HepG2 (cell line): ENCODE results near the gene ECSIT. TPM values are rescaled to one million over a fixed set of nuclear protein-coding genes. Genes with fewer than 3 reads are reported as not detected.

Experiments used
- CEBPG ChIP-seq: IDR thresholded peaks from 2 replicates; pipeline ENCODE4 v1.6.1; 2016
- CENPX ChIP-seq: sonication (generic); formaldehyde crosslinking; IDR thresholded peaks from 2 replicates; pipeline ENCODE4 v1.9.0; 2021; ENCODE audit warnings: mild to moderate bottlenecking, missing genetic modification reagents, moderate library complexity
- CHCHD3 ChIP-seq: sonication (generic); formaldehyde crosslinking; IDR thresholded peaks from 2 replicates; pipeline ENCODE4 v1.8.0; 2022; ENCODE audit warnings: mild to moderate bottlenecking, missing genetic modification reagents, moderate library complexity
- FOXK2 ChIP-seq: fragments of 450-650 bp; IDR thresholded peaks from 2 replicates; pipeline ENCODE4 v1.6.1; 2016
- HDAC1 ChIP-seq: sonication (generic); formaldehyde crosslinking; IDR thresholded peaks from 2 replicates; pipeline ENCODE4 v1.5.1; 2020; ENCODE audit warnings: mild to moderate bottlenecking, missing genetic modification reagents
- JARID2 ChIP-seq: sonication (generic); formaldehyde crosslinking; IDR thresholded peaks from 2 replicates; pipeline ENCODE4 v1.8.1; 2023; ENCODE audit warnings: missing genetic modification reagents, inconsistent platforms; ENCODE audit not compliant: insufficient replicate concordance
- NRL ChIP-seq: sonication (generic); formaldehyde crosslinking; IDR thresholded peaks from 2 replicates; pipeline ENCODE4 v1.5.0; 2020; ENCODE audit warnings: missing genetic modification reagents, mild to moderate bottlenecking, moderate library complexity, borderline replicate concordance
- PAF1 ChIP-seq: IDR thresholded peaks from 2 replicates; pipeline ENCODE4 v1.6.1; 2016; ENCODE audit warnings: missing genetic modification reagents, missing compliant biosample characterization
- PHF21A ChIP-seq: sonication (generic); formaldehyde crosslinking; IDR thresholded peaks from 2 replicates; pipeline ENCODE4 v1.5.0; 2020; ENCODE audit warnings: mild to moderate bottlenecking, missing genetic modification reagents
- RFX1 ChIP-seq: fragments of 450-650 bp; IDR thresholded peaks from 2 replicates; pipeline ENCODE4 v1.6.1; 2017
- SAP130 ChIP-seq: IDR thresholded peaks from 2 replicates; pipeline ENCODE4 v1.6.1; 2016; ENCODE audit warnings: low read depth
- SIN3A ChIP-seq: IDR thresholded peaks from 2 replicates; pipeline ENCODE4 v1.6.1; 2011; ENCODE audit warnings: low read depth, mild to moderate bottlenecking, control low read depth, low read length, borderline replicate concordance
- WIZ ChIP-seq: sonication (generic); formaldehyde crosslinking; IDR thresholded peaks from 2 replicates; pipeline ENCODE4 v1.5.1; 2020; ENCODE audit warnings: mild to moderate bottlenecking, missing genetic modification reagents
- ZFP37 ChIP-seq: sonication (generic); formaldehyde crosslinking; IDR thresholded peaks from 2 replicates; pipeline ENCODE4 v1.4.0; 2020; ENCODE audit warnings: missing genetic modification reagents, borderline replicate concordance
- ZNF543 ChIP-seq: sonication (generic); formaldehyde crosslinking; IDR thresholded peaks from 2 replicates; pipeline ENCODE4 v1.4.0; 2020; ENCODE audit warnings: mild to moderate bottlenecking, missing genetic modification reagents
- ZNF703 ChIP-seq: sonication (generic); formaldehyde crosslinking; IDR thresholded peaks from 2 replicates; pipeline ENCODE4 v1.5.1; 2020; ENCODE audit warnings: missing genetic modification reagents, mild to moderate bottlenecking, moderate library complexity, borderline replicate concordance
- ZNF780A ChIP-seq: sonication (generic); formaldehyde crosslinking; IDR thresholded peaks from 2 replicates; pipeline ENCODE4 v1.8.0; 2022; ENCODE audit warnings: mild to moderate bottlenecking, missing genetic modification reagents, moderate library complexity
- polyA plus RNA-seq, 8 experiments: library from polyadenylated mRNA; depleted of rRNA in 3 of 8; stranded (reverse) in 7 of 8; unstranded in 1 of 8; fragments of >200 nt; fragmentation: Illumina TruSeq in 4 of 8; extraction: Trizol in 4 of 8; gene quantifications; 2 replicates each; pipeline versions ENCODE4 v1.2.1 to v1.2.3, GENCODE V29; 2011 to 2016; ENCODE audit warnings: low read depth in 4 of 8, missing spikeins in 1 of 8, mixed read lengths in 1 of 8; ENCODE audit not compliant: insufficient read depth in 1 of 8
- total RNA-seq, 5 experiments: library from RNA; depleted of rRNA; stranded (reverse); fragments of >200 nt; fragmentation: Illumina TruSeq; extraction: Trizol; gene quantifications; 2 replicates each; pipeline ENCODE4 v1.2.3, GENCODE V29; 2016; ENCODE audit warnings: low read depth in 1 of 5
- TF ChIP-seq, protein P1 (sequence below): sonication (generic); formaldehyde crosslinking; IDR thresholded peaks from 2 replicates; pipeline ENCODE4 v1.9.0; 2021; ENCODE audit warnings: missing genetic modification reagents, borderline replicate concordance
- TF ChIP-seq, protein P2 (sequence below): conservative IDR thresholded peaks from 2 replicates; pipeline ENCODE4 v1.6.1; 2018; ENCODE audit warnings: missing genetic modification reagents
- TF ChIP-seq, protein P3 (sequence below): sonication (generic); formaldehyde crosslinking; IDR thresholded peaks from 2 replicates; pipeline ENCODE4 v1.8.1; 2022; ENCODE audit warnings: mild to moderate bottlenecking, missing genetic modification reagents
- TF ChIP-seq, protein P4 (sequence below): sonication (generic); formaldehyde crosslinking; IDR thresholded peaks from 2 replicates; pipeline ENCODE4 v1.8.0; 2022; ENCODE audit warnings: missing genetic modification reagents, low read depth, mild to moderate bottlenecking, borderline replicate concordance

ECSIT gene
- total and polyA plus RNA-seq, 2 of the 13 experiments (the other 11 are each of a cell fraction or from before 2014, with no cell fraction given) = 36.4 to 62.3 TPM

DNA sequence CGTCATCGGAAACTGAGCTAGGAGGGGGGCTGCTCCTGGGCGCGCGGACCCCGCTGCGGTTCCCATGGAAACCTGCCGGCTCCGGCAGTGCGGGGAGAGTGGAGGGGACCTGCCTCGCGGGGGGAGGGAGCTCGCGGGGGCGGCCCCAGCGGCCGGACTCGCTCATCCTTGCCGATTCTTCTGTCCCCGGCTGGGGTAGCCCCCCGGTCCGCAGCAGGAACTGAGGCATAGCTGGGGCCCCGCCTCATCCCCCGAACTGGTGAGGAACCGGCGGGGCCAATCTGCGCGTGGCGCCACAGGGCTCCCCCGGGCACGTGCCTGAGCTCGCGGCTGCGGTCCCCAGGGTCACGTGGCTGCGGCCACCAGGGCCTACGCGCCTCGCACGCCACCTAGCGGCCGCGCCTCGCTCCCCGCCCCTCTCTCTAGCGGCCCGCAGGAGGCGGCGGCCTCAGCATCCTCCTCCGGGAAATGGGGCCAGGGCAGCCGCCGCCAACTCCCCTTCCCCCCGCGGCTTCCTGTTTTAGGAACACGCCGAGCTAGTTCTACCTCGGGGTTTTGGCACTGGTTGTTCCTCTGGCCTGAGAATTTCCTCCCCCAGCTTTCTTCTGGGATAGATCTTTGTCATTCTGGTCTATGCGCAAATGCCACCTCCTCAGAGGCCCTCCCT is 46.4 kb downstream of the ECSIT start (continued):
- TF ChIP-seq, protein P1, sequence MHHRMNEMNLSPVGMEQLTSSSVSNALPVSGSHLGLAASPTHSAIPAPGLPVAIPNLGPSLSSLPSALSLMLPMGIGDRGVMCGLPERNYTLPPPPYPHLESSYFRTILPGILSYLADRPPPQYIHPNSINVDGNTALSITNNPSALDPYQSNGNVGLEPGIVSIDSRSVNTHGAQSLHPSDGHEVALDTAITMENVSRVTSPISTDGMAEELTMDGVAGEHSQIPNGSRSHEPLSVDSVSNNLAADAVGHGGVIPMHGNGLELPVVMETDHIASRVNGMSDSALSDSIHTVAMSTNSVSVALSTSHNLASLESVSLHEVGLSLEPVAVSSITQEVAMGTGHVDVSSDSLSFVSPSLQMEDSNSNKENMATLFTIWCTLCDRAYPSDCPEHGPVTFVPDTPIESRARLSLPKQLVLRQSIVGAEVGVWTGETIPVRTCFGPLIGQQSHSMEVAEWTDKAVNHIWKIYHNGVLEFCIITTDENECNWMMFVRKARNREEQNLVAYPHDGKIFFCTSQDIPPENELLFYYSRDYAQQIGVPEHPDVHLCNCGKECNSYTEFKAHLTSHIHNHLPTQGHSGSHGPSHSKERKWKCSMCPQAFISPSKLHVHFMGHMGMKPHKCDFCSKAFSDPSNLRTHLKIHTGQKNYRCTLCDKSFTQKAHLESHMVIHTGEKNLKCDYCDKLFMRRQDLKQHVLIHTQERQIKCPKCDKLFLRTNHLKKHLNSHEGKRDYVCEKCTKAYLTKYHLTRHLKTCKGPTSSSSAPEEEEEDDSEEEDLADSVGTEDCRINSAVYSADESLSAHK (CRISPR knock-in tag) = 0 out of 2 replicates have a peak, but pooled peaks have one; percentile 35
- TF ChIP-seq, protein P2, sequence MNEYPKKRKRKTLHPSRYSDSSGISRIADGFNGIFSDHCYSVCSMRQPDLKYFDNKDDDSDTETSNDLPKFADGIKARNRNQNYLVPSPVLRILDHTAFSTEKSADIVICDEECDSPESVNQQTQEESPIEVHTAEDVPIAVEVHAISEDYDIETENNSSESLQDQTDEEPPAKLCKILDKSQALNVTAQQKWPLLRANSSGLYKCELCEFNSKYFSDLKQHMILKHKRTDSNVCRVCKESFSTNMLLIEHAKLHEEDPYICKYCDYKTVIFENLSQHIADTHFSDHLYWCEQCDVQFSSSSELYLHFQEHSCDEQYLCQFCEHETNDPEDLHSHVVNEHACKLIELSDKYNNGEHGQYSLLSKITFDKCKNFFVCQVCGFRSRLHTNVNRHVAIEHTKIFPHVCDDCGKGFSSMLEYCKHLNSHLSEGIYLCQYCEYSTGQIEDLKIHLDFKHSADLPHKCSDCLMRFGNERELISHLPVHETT (CRISPR knock-in tag) = peak; percentile 62; the same call in 1 of the 2 replicates
- TF ChIP-seq FOXK2 (no peak), PHF21A (peak; percentile 65), ZNF703 (CRISPR knock-in tag) (no peak; the same call in 1 of the 2 replicates), CEBPG (peak; percentile 26; the same call in 1 of the 2 replicates), JARID2 (no peak), SAP130 (CRISPR knock-in tag) (peak; percentile 58), SIN3A (no peak), CHCHD3 (CRISPR knock-in tag) (no peak), NRL (CRISPR knock-in tag) (peak; percentile 56), HDAC1 (0 out of 2 replicates have a peak, but pooled peaks have one; percentile 13), ZNF780A (CRISPR knock-in tag) (no peak), CENPX (no peak), WIZ (CRISPR knock-in tag) (0 out of 2 replicates have a peak, but pooled peaks have one; percentile 63), ZNF543 (CRISPR knock-in tag) (no peak), PAF1 (CRISPR knock-in tag) (no peak), ZFP37 (CRISPR knock-in tag) (peak; percentile 74; the same call in 1 of the 2 replicates), RFX1 (no peak)
- TF ChIP-seq, protein P3, sequence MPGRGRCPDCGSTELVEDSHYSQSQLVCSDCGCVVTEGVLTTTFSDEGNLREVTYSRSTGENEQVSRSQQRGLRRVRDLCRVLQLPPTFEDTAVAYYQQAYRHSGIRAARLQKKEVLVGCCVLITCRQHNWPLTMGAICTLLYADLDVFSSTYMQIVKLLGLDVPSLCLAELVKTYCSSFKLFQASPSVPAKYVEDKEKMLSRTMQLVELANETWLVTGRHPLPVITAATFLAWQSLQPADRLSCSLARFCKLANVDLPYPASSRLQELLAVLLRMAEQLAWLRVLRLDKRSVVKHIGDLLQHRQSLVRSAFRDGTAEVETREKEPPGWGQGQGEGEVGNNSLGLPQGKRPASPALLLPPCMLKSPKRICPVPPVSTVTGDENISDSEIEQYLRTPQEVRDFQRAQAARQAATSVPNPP (CRISPR knock-in tag) = peak; percentile 93
- TF ChIP-seq, protein P4, sequence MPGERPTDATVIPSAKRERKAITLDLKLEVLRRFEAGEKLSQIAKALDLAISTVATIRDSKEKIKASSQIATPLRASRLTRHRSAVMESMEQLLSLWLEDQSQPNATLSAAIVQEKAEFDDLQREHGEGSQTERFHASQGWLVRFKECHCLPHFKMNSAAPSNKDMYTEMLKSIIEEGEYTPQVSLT (CRISPR knock-in tag) = 0 out of 2 replicates have a peak, but pooled peaks have one; percentile 50
